Coronary artery (tissue), 2 donors: ENCODE results near the gene ADAMTS2.

Experiments
- DNase-seq: peaks from one replicate; pipeline ENCODE4 v3.0.0-alpha.2; 2017; ENCODE audit warnings: low spot score
- H3K27ac ChIP-seq, 2 donors: fragments of 200-600 bp; sonication (generic); one replicate each; pipeline ENCODE4 v1.5.1; 2016 to 2019
- H3K4me3 ChIP-seq: fragments of 200-600 bp; sonication (generic); 2 replicates; pipeline ENCODE4 v1.5.1; 2016; ENCODE audit warnings: mild to moderate bottlenecking, moderate library complexity
- TF ChIP-seq, protein P1 (sequence below): fragments of 200-600 bp; sonication (generic); IDR thresholded peaks from one replicate; pipeline ENCODE4 v1.5.1; 2019; ENCODE audit warnings: antibody characterized with exemption

Gene ADAMTS2

GRCh38 chr5:179309751-179310320, 35.4 kb downstream of the ADAMTS2 start:
- TF ChIP-seq, protein P1, sequence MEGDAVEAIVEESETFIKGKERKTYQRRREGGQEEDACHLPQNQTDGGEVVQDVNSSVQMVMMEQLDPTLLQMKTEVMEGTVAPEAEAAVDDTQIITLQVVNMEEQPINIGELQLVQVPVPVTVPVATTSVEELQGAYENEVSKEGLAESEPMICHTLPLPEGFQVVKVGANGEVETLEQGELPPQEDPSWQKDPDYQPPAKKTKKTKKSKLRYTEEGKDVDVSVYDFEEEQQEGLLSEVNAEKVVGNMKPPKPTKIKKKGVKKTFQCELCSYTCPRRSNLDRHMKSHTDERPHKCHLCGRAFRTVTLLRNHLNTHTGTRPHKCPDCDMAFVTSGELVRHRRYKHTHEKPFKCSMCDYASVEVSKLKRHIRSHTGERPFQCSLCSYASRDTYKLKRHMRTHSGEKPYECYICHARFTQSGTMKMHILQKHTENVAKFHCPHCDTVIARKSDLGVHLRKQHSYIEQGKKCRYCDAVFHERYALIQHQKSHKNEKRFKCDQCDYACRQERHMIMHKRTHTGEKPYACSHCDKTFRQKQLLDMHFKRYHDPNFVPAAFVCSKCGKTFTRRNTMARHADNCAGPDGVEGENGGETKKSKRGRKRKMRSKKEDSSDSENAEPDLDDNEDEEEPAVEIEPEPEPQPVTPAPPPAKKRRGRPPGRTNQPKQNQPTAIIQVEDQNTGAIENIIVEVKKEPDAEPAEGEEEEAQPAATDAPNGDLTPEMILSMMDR = no peak
- no peak overlapping the region for H3K27ac ChIP-seq
- H3K4me3 ChIP-seq = no peak overlapping the region
- DNase-seq = no peak

- no peak overlapping the region for H3K4me3 ChIP-seq
- H3K27ac ChIP-seq = no peak overlapping the region
- TF ChIP-seq, protein P1 = no peak
- DNase-seq = no peak
These were observed 35.9 kb downstream of the ADAMTS2 start for GRCh38 chr5:179309383-179309670.

DNA sequence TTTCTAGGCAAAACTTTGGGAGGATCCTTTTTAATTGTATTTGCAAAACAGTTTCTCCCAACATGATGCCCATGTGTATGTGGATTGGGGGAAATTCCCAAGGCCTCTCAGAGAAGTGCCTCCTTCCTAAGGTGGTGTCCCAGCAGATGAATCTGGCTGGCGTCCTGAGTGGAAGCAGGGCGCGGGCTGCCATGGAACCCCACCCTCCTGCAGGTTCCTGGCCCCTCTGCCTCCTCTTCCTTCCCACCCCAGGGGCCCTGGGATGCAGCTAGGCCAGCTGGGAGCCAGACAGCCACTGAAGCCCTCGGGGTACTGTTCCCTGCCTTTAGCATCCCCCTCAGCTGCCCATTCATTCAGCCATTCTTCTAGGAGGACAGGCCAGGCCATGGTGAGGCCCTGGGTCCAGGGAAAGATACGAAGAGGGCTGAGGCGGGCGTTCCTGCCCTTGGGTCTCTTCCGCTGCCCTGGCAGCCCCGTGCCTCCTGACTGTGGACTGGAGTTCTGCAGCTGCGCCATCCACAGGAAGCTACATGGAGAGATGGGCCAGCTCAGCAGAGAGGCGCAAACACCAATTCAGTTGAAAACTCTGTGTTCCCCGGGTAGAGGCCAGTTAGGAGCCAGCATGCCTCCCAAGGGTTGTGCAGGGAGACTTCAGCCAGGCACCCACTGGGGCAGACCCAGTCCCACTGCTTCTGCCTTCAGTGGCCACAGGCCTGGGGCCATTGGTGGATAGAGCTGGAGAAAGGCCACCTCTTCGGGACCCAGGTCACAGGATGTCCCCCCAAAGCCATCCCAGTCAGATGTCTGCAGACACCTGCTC, 36.5 kb downstream of the ADAMTS2 start:
- Histone ChIP-seq H3K4me3 (no peak overlapping the region), H3K27ac (no peak overlapping the region)
- DNase-seq = no peak
- TF ChIP-seq, protein P1 = no peak

GRCh38 chr5:179307931-179308471, 37.3 kb downstream of the ADAMTS2 start:
- TF ChIP-seq, protein P1 = no peak
- Histone ChIP-seq H3K27ac (no peak overlapping the region), H3K4me3 (no peak overlapping the region)
- DNase-seq = no peak

DNA sequence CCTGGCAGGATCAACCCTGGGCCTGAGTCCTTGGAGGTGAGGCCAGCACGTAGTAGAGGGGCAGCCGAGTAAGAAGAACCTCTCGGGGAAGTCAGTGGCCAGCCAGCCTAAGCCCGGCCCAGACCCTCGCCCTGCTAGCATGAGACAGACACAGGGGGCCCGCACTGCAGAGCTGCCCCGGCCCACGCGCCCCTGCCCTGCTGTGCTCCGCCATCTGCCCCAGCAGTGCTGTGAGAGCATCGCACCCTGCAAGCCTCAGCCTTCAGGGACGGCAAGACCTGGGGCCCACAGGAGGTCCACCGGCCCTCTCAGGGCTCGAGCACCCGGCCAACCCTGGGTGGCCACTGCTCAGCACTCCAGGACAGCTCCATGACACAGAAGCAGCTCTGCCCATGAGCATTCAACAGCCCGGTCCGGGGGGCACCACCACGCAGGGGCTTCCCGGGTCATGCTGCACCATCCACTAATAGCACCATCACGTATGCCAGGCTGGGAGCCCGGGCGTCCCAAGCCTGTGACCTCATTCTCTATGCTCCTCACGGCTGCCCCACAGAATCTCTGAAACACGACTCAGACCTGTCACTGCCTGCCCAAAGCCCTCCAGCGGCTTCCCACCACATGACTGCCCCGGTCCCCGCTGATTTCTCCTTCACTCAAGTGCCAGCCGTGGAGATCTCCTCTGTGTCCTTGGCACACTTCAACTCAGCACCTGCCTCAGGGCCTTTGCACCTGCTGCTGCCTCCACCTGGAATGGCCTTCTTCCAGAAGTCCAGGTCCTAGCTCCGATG, 38.1 kb downstream of the ADAMTS2 start:
- TF ChIP-seq, protein P1 = no peak
- Histone ChIP-seq H3K4me3 (no peak overlapping the region), H3K27ac (peak overlapping the region; percentile 10 to 42)
- DNase-seq = peak; percentile 69

GRCh38 chr5:179306191-179307012, 38.9 kb downstream of the ADAMTS2 start:
- TF ChIP-seq, protein P1 = no peak
- no peak overlapping the region for H3K4me3 ChIP-seq
- H3K27ac ChIP-seq = peak overlapping the region; percentile 10 to 42
- DNase-seq = peak; percentile 43
